Neural cell (in vitro differentiated cells): Measurements from ENCODE around the gene ADAT1. TPM values are rescaled to one million over a fixed set of nuclear protein-coding genes. Genes with fewer than 3 reads are reported as not detected.

ENCODE experiments used
- H2AFZ ChIP-seq: fragments of 200-600, 300-800 bp; sonication (generic), shearing (Covaris generic); 2 replicates; pipeline ENCODE4 v1.6.0; 2014; ENCODE audit warnings: low read depth, mild to moderate bottlenecking, antibody characterized with exemption, low read length, moderate library complexity
- H3F3A ChIP-seq: fragments of 200-600 bp; shearing (Covaris generic); 2 replicates; pipeline ENCODE4 v1.6.1; 2016; ENCODE audit warnings: mild to moderate bottlenecking, moderate library complexity, mixed read lengths, antibody characterized with exemption, low read length; ENCODE audit not compliant: insufficient read depth, poor library complexity, severe bottlenecking
- H3K27ac ChIP-seq: fragments of 200-600, 300-800 bp; sonication (generic), shearing (Covaris generic); 2 replicates; pipeline ENCODE4 v1.5.1; 2014; ENCODE audit warnings: mild to moderate bottlenecking, low read length, moderate library complexity
- H3K27me3 ChIP-seq: fragments of 300-800, 200-600 bp; sonication (generic), shearing (Covaris generic); 2 replicates; pipeline ENCODE4 v1.6.0; 2014; ENCODE audit warnings: mild to moderate bottlenecking, low read depth, low read length, moderate library complexity; ENCODE audit not compliant: insufficient read depth
- H3K36me3 ChIP-seq: fragments of 300-800, 200-600 bp; sonication (generic), shearing (Covaris generic); 2 replicates; pipeline ENCODE4 v1.5.1; 2014; ENCODE audit warnings: mild to moderate bottlenecking, antibody characterized with exemption, low read length, moderate library complexity; ENCODE audit not compliant: insufficient read depth
- H3K4me2 ChIP-seq: fragments of 300-800, 200-600 bp; sonication (generic), shearing (Covaris generic); 2 replicates; pipeline ENCODE4 v1.6.0; 2014; ENCODE audit warnings: mild to moderate bottlenecking, low read length
- H3K4me3 ChIP-seq: fragments of 300-800, 200-600 bp; sonication (generic), shearing (Covaris generic); 2 replicates; pipeline ENCODE4 v1.5.1; 2014; ENCODE audit warnings: mild to moderate bottlenecking, low read length, moderate library complexity
- H3K79me2 ChIP-seq: fragments of 200-600 bp; shearing (Covaris generic); replicated peaks from 2 replicates; pipeline ENCODE4 v1.6.0; 2014; ENCODE audit warnings: mild to moderate bottlenecking, low read length, moderate library complexity; ENCODE audit not compliant: insufficient read depth
- H3K9ac ChIP-seq: fragments of 300-800, 200-600 bp; sonication (generic), shearing (Covaris generic); 2 replicates; pipeline ENCODE4 v1.6.1; 2016; ENCODE audit warnings: mild to moderate bottlenecking, low read length, mixed read lengths
- H3K9me2 ChIP-seq: fragments of 200-600 bp; shearing (Covaris generic); 2 replicates; pipeline ENCODE4 v1.6.1; 2016; ENCODE audit warnings: mild to moderate bottlenecking, low read length, mixed read lengths; ENCODE audit not compliant: insufficient read depth
- H3K9me3 ChIP-seq: fragments of 200-600, 300-800 bp; sonication (generic), shearing (Covaris generic); 2 replicates; pipeline ENCODE4 v1.6.1; 2016; ENCODE audit warnings: mild to moderate bottlenecking, mixed run types, low read length, moderate library complexity, mixed read lengths
- H4K20me1 ChIP-seq: fragments of 200-600 bp; shearing (Covaris generic); 2 replicates; pipeline ENCODE4 v1.6.1; 2016; ENCODE audit warnings: mild to moderate bottlenecking, mixed run types; ENCODE audit not compliant: insufficient read depth
- CTCF ChIP-seq: fragments of 450-650 bp; IDR thresholded peaks from 2 replicates; pipeline ENCODE4 v1.5.1; 2014; ENCODE audit warnings: antibody characterized with exemption, mild to moderate bottlenecking, moderate library complexity; ENCODE audit not compliant: poor library complexity, severe bottlenecking
- EP300 ChIP-seq: fragments of 450-650 bp; conservative IDR thresholded peaks from 2 replicates; pipeline ENCODE4 v1.6.1; 2014; ENCODE audit warnings: antibody characterized with exemption, mild to moderate bottlenecking, moderate library complexity; ENCODE audit not compliant: poor library complexity, severe bottlenecking
- EZH2 ChIP-seq: fragments of 200-600, 300-800 bp; shearing (Covaris generic), sonication (generic); IDR thresholded peaks from 2 replicates; pipeline ENCODE4 v1.6.1; 2014; ENCODE audit warnings: antibody characterized with exemption, low read length, borderline replicate concordance, mild to moderate bottlenecking; ENCODE audit not compliant: insufficient read depth, poor library complexity, severe bottlenecking
- MXI1 ChIP-seq: fragments of 450-650 bp; conservative IDR thresholded peaks from 2 replicates; pipeline ENCODE4 v1.6.1; 2014; ENCODE audit warnings: antibody characterized with exemption, mild to moderate bottlenecking; ENCODE audit not compliant: poor library complexity, severe bottlenecking
- POLR2AphosphoS5 ChIP-seq: IDR thresholded peaks from 2 replicates; pipeline ENCODE4 v1.6.1; 2012
- RAD21 ChIP-seq: fragments of 450-650 bp; conservative IDR thresholded peaks from 2 replicates; pipeline ENCODE4 v1.6.1; 2014; ENCODE audit warnings: antibody characterized with exemption, mild to moderate bottlenecking, moderate library complexity
- REST ChIP-seq: IDR thresholded peaks from 2 replicates; pipeline ENCODE4 v1.6.1; 2012; ENCODE audit warnings: borderline replicate concordance
- SMC3 ChIP-seq: fragments of 450-650 bp; conservative IDR thresholded peaks from 2 replicates; pipeline ENCODE4 v1.6.1; 2014; ENCODE audit warnings: antibody characterized with exemption, mild to moderate bottlenecking, moderate library complexity; ENCODE audit not compliant: poor library complexity
- TAF1 ChIP-seq: IDR thresholded peaks from 2 replicates; pipeline ENCODE4 v1.6.1; 2012; ENCODE audit warnings: low read depth
- polyA plus RNA-seq: library from polyadenylated mRNA; depleted of rRNA; stranded (reverse); fragments of >200 nt; gene quantifications from 2 replicates; pipeline ENCODE4 v1.2.3, GENCODE V29; 2014

The ADAT1 gene
- polyA plus RNA-seq, 1 donor from 2014 or later, result 62.8 TPM

GRCh38 chr16:75618780-75619179 lies 4.3 kb downstream of the ADAT1 start:
- TF ChIP-seq CTCF (no peak), EP300 (no peak), POLR2AphosphoS5 (no peak), RAD21 (no peak), REST (no peak), EZH2 (no peak), SMC3 (no peak), TAF1 (no peak), MXI1 (no peak)
- Histone ChIP-seq H2AFZ (no peak overlapping the region), H3F3A (no peaks in the 10 kb centered on the region), H3K4me3 (no peak overlapping the region), H4K20me1 (no peaks in the 10 kb centered on the region), H3K4me2 (no peak overlapping the region), H3K9me3 (no peaks in the 10 kb centered on the region), H3K9ac (no peak overlapping the region), H3K9me2 (no peaks in the 10 kb centered on the region), H3K79me2 (peaks cover 4% of the 10 kb centered on the region), H3K27me3 (no peaks in the 10 kb centered on the region), H3K27ac (no peak overlapping the region), H3K36me3 (peaks cover 3% of the 10 kb centered on the region)

- TF ChIP-seq EZH2 (no peak), EP300 (no peak), POLR2AphosphoS5 (no peak), CTCF (no peak), RAD21 (no peak), MXI1 (no peak), REST (no peak), SMC3 (no peak), TAF1 (no peak)
- Histone ChIP-seq H3K4me2 (no peak overlapping the region), H3K9me3 (no peaks in the 10 kb centered on the region), H3K79me2 (peaks cover 4% of the 10 kb centered on the region), H2AFZ (no peak overlapping the region), H3K27me3 (no peaks in the 10 kb centered on the region), H3K4me3 (no peak overlapping the region), H3K9me2 (no peaks in the 10 kb centered on the region), H3K27ac (no peak overlapping the region), H4K20me1 (no peaks in the 10 kb centered on the region), H3K36me3 (peaks cover 3% of the 10 kb centered on the region), H3K9ac (no peak overlapping the region), H3F3A (no peaks in the 10 kb centered on the region)
Observed at GRCh38 chr16:75617121-75617520, 6.0 kb downstream of the ADAT1 start.
